ENCODE measurements around the gene CNTROB.

DNA sequence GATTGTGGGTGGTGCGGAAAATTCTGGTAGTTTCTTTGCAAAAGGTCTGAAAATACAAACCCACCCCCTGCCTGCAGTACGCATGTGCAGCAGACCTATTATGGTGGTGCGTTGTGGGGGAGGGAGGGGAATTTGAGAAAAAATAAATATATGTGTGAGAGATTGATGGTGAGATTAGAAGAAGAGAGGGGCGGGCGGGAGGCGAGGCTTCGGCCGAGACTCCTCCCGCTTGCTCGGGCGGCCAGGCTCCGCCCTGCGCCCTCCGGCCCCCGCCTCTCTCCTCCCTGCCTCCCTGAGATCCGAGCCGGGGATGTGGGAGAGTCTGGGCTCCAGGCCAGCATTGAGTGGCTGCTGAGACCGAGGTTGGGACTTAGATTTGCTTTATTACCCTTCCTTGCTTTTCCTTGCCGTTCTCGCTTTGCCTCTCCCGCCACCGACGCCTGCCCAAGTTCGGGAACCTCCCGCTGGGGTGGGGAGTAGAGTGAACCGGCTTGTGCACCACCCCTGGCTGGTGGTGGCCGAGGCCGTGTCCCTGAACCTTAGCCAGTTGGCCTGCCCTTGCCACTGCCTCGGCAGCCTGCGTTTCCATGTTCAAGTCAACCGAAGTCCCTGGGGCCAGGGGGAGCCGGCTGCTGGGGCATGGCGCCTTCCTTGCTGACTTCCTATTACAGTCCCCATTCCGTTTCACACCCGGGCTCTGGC is 44.4 kb upstream of the CNTROB start:
- TF ChIP-seq, protein P1, sequence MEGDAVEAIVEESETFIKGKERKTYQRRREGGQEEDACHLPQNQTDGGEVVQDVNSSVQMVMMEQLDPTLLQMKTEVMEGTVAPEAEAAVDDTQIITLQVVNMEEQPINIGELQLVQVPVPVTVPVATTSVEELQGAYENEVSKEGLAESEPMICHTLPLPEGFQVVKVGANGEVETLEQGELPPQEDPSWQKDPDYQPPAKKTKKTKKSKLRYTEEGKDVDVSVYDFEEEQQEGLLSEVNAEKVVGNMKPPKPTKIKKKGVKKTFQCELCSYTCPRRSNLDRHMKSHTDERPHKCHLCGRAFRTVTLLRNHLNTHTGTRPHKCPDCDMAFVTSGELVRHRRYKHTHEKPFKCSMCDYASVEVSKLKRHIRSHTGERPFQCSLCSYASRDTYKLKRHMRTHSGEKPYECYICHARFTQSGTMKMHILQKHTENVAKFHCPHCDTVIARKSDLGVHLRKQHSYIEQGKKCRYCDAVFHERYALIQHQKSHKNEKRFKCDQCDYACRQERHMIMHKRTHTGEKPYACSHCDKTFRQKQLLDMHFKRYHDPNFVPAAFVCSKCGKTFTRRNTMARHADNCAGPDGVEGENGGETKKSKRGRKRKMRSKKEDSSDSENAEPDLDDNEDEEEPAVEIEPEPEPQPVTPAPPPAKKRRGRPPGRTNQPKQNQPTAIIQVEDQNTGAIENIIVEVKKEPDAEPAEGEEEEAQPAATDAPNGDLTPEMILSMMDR (conservative IDR thresholded peaks at IDR 0.05; ENCODE audit: low read depth, low read length): no peak
- TF ChIP-seq SMC3 (IDR thresholded peaks at IDR 0.05; ENCODE audit: low read depth, low read length) (no peak), CEBPB (IDR thresholded peaks at IDR 0.05; ENCODE audit: low read depth, low read length) (no peak), FOS (IDR thresholded peaks at IDR 0.05; ENCODE audit: low read depth, low read length) (no peak), RAD21 (IDR thresholded peaks at IDR 0.05; ENCODE audit: low read length) (no peak)
